ENCODE data around the gene SAFB.

SAFB gene

DNA sequence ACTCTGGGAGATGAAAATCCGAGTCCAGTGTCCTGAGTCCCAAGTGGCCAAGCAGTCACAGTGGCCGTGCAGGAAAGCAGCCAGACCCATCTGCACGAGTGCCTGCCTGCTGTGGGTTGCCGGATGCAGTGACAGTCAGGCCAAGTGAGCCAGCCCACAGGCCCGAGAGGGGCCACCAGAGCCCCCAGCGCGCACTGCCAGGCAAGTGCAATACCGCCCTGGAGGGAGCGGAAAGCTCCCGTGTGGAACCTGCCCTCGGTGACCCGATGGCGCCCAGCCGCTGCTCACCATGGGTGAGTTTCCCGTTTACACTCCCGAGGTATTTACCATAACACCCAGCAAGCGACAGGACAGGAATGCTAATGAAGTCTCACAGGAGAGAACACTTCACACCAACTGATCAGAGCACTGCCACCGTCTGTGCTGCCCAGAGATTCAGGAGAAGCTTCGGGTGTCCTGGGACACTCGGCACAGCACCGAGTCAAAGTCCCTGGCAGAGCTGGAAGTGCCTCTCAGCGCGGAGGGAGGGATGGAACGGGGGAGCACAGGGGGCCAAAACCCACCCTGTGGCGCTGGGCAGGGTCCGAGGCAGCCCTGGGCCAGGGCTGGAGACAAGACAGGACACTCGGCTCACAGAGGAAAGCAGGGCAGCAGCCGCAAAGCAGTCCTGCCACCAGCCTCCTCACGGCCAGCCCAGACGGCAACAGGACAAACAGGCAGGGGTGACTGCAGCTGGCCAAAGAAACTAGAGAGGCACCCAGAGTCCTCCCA lies 33.8 kb upstream of the SAFB start:
- H3K9ac ChIP-seq (ENCODE audit: low read length): no peak overlapping the region
- H3K36me3 ChIP-seq (ENCODE audit: control insufficient read depth, insufficient read depth, low read length): peaks cover 51% of the 10 kb centered on the region
- H3K4me3 ChIP-seq (ENCODE audit: low read length): no peak overlapping the region
- H3K4me1 ChIP-seq (ENCODE audit: control insufficient read depth, insufficient read depth, low read length): peaks cover 16% of the 10 kb centered on the region
- no peaks in the 10 kb centered on the region for H3K27me3 ChIP-seq (ENCODE audit: control insufficient read depth, insufficient read depth, low read length)
- no peak overlapping the region for H3K27ac ChIP-seq (ENCODE audit: low read depth, low read length)

DNA sequence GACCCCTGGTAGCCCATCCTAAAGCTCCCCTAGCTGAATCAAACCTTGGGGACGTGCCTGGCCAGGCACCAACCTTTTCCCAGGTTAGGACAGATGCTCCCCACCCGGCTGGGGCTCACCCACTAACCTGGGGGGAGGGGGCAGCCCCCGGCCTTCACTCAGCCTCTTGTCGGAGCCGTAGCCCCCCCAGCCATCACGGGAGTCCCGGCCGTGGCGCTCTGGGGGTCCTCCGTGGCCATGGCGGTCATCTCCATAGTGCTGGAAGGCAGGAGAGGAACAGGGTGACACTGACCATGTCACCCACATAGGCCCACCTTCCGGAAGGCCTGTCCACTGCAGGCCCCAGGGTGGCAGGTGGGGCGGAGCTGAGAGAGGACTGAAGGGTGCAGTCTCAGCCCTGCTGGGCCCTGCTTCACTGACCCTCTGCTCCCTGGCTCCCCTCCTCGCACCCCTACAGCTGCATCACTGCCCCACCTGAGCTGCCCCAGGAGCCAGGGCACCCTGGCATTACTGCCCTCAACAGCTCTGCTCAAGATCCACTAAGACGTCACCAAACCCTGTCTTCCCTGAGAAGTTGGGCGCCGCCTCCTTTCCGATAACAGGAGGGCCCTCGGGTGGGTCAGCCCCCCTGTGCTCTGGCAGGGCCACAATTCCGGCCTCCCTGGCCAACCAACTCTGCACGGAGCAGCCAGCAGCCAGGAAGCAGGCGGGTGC lies 32.6 kb upstream of the SAFB start:
- peaks cover 63% of the 10 kb centered on the region for H3K36me3 ChIP-seq (ENCODE audit: control insufficient read depth, insufficient read depth, low read length)
- no peak overlapping the region for H3K27ac ChIP-seq (ENCODE audit: low read depth, low read length)
- no peak overlapping the region for H3K9ac ChIP-seq (ENCODE audit: low read length)
- peaks cover 13% of the 10 kb centered on the region for H3K4me1 ChIP-seq (ENCODE audit: control insufficient read depth, insufficient read depth, low read length)
- no peaks in the 10 kb centered on the region for H3K27me3 ChIP-seq (ENCODE audit: control insufficient read depth, insufficient read depth, low read length)
- H3K4me3 ChIP-seq (ENCODE audit: low read length): no peak overlapping the region

DNA sequence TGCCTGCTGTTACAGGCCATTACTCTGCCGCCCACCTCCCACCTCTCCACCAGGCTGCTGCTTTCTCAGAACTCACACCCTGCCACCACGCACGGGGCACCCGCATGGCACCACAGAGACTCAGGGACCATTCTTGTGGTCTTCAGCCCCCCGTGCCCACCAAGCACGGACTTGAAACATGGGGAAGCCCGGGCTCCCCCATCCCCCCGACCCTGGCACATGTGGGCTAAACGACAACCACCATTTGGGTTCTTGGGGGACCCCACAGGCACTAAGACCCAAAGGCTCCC lies 32.1 kb upstream of the SAFB start:
- Histone ChIP-seq H3K36me3 (ENCODE audit: control insufficient read depth, insufficient read depth, low read length) (peaks cover 67% of the 10 kb centered on the region), H3K4me1 (ENCODE audit: control insufficient read depth, insufficient read depth, low read length) (peaks cover 8% of the 10 kb centered on the region), H3K27me3 (ENCODE audit: control insufficient read depth, insufficient read depth, low read length) (no peaks in the 10 kb centered on the region), H3K4me3 (ENCODE audit: low read length) (no peak overlapping the region), H3K27ac (ENCODE audit: low read depth, low read length) (no peak overlapping the region), H3K9ac (ENCODE audit: low read length) (no peak overlapping the region)

DNA sequence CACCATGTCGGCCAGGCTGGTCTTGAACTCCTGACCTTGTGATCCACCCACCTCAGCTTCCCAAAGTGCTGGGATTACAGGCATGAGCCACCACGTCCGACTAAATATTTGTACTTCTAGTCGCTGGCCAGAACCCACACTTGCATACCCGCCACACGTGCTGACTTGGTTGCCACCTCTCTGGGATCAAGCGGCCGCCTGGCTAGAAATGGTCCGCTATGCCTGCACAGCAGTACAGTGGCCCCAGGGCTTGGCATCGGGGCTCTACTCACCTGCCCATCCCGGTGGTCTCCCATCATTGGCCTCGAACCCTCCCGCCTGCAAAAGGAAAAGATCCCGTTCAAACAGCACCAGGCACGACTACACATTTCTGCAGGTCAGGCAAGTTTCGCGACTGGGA lies 31.4 kb upstream of the SAFB start:
- Histone ChIP-seq H3K4me3 (ENCODE audit: low read length) (no peak overlapping the region), H3K27ac (ENCODE audit: low read depth, low read length) (no peak overlapping the region), H3K36me3 (ENCODE audit: control insufficient read depth, insufficient read depth, low read length) (peaks cover 68% of the 10 kb centered on the region), H3K4me1 (ENCODE audit: control insufficient read depth, insufficient read depth, low read length) (peaks cover 2% of the 10 kb centered on the region), H3K27me3 (ENCODE audit: control insufficient read depth, insufficient read depth, low read length) (no peaks in the 10 kb centered on the region), H3K9ac (ENCODE audit: low read length) (no peak overlapping the region)

DNA sequence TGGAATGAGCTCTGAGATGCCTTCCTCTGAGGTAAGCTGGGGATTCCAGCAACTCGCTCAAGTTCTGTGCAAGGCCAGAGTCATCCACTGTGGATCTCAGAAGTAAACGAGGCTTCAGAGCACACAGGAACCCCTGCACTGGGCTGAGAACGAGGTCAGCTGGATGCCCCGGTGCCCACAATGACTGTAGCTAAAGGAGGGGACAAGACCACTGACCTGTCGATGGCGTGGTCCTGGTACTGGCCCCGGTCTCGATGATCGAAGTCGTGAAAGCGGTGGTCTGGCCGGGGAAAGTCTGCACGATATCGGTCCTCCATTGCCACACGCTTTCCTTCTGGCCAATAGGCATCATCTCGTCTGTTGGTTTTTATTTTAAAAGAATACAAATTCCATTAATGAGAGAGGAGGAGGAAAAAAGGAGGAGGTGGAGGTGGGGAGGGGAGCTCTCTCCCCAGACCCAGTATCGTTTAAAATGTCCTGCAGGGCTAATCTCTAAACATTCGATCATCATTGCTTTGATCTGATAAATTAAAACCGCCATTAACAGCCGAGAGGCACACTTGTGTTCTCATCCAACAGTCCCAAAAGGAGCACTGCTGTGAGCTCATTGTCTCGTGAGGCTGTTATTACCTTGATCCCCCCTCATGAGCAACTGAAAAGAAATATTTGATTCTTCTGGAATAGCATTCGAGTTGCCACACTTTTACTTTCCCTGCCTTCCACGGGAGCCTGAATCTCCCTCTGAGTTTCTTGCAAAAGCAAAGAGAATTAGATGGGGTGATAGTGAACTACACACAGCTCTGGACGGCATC lies 30.1 kb upstream of the SAFB start:
- Histone ChIP-seq H3K36me3 (ENCODE audit: control insufficient read depth, insufficient read depth, low read length) (peaks cover 70% of the 10 kb centered on the region), H3K4me3 (ENCODE audit: low read length) (no peak overlapping the region), H3K27ac (ENCODE audit: low read depth, low read length) (no peak overlapping the region), H3K27me3 (ENCODE audit: control insufficient read depth, insufficient read depth, low read length) (no peaks in the 10 kb centered on the region), H3K9ac (ENCODE audit: low read length) (no peak overlapping the region), H3K4me1 (ENCODE audit: control insufficient read depth, insufficient read depth, low read length) (no peaks in the 10 kb centered on the region)

DNA sequence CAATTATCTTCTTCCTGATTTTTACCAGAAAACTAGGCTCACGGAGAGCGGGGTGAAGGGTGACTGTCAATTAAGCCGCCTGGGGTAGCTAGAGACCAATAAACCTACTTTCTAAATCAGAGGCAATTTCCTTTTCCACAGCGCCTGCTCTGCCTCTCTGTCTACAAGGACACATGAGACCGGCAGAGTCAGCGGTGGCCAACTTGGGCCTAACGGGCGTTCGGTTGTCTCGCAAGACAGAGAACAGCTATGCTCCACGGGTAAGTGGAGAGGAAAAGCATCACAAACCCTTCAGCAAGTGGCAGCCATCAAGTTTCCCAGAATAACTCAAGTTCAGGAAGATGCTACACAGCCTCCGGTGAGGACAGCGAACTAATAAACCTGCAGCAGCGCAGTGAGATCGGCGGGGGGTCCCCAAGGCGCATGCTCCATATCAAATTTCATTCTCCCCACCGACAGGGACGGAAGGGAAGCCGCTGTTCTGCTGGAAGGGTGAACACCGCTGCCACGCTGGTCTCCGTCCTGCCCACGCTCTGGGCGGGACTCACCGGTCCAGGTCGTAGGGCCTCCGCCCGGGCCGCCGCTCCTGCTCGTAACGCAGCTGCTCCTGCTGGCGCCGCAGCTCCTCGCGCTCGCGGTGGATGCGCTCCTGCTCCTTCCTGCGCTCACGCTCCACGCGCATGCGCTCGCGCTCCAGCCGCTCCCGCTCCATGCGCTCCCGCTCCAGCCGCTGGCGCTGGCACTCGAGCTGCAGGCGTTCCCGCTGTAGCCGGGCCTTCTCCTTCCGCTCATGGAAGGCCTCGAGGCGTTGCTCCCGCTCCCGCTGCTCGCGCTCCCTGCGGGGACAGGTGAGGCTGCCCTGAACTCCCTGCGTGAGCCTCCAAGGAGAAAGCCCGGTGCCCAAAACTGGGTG lies 29.3 kb upstream of the SAFB start:
- no peaks in the 10 kb centered on the region for H3K4me1 ChIP-seq (ENCODE audit: control insufficient read depth, insufficient read depth, low read length)
- H3K36me3 ChIP-seq (ENCODE audit: control insufficient read depth, insufficient read depth, low read length): peaks cover 73% of the 10 kb centered on the region
- H3K27ac ChIP-seq (ENCODE audit: low read depth, low read length): no peak overlapping the region
- no peak overlapping the region for H3K4me3 ChIP-seq (ENCODE audit: low read length)
- H3K9ac ChIP-seq (ENCODE audit: low read length): no peak overlapping the region
- no peaks in the 10 kb centered on the region for H3K27me3 ChIP-seq (ENCODE audit: control insufficient read depth, insufficient read depth, low read length)

DNA sequence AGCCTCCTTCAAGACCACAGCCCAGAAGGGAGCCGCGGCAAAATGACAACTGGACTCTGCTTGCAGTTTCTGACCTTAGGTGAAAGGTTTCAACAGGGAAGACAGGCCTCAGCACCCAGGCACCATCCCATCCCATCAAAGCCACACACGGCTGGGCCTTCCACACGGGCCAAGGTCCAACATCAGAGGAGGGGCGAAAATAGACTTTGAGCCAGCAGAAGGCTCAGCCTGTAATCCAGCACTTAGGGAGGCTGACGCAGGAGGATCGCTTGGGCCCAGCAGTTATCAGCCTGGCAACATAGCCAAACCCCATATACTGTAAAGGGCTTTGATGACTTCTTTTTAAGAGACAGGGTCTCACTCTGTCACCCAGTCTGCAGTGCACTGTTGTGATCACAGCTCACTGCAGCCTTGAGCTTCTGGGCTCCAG lies 28.3 kb upstream of the SAFB start:
- no peaks in the 10 kb centered on the region for H3K27me3 ChIP-seq (ENCODE audit: control insufficient read depth, insufficient read depth, low read length)
- H3K4me1 ChIP-seq (ENCODE audit: control insufficient read depth, insufficient read depth, low read length): no peaks in the 10 kb centered on the region
- no peak overlapping the region for H3K27ac ChIP-seq (ENCODE audit: low read depth, low read length)
- H3K4me3 ChIP-seq (ENCODE audit: low read length): no peak overlapping the region
- peaks cover 82% of the 10 kb centered on the region for H3K36me3 ChIP-seq (ENCODE audit: control insufficient read depth, insufficient read depth, low read length)
- H3K9ac ChIP-seq (ENCODE audit: low read length): no peak overlapping the region

DNA sequence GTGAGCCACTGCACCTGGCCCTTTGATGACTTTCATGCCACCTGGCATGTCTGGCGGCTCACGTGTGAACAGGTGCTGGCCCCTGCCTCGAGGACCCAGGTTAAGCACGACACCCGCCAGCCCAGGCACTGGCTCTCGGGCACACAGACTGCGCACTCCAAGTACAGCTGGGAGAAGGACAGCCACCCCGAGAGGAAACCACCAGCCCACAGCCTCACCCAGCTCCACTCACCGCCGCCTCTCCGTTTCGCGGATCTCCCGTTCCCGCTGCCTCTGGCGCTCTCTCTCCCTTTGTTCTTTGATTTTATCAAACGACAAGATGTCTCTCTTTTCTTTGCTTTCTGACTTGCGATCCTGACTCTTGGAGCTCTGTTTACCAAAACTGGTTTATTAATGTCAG lies 27.8 kb upstream of the SAFB start:
- no peak overlapping the region for H3K27ac ChIP-seq (ENCODE audit: low read depth, low read length)
- no peak overlapping the region for H3K9ac ChIP-seq (ENCODE audit: low read length)
- no peak overlapping the region for H3K4me3 ChIP-seq (ENCODE audit: low read length)
- peaks cover 86% of the 10 kb centered on the region for H3K36me3 ChIP-seq (ENCODE audit: control insufficient read depth, insufficient read depth, low read length)
- no peaks in the 10 kb centered on the region for H3K4me1 ChIP-seq (ENCODE audit: control insufficient read depth, insufficient read depth, low read length)
- H3K27me3 ChIP-seq (ENCODE audit: control insufficient read depth, insufficient read depth, low read length): no peaks in the 10 kb centered on the region

DNA sequence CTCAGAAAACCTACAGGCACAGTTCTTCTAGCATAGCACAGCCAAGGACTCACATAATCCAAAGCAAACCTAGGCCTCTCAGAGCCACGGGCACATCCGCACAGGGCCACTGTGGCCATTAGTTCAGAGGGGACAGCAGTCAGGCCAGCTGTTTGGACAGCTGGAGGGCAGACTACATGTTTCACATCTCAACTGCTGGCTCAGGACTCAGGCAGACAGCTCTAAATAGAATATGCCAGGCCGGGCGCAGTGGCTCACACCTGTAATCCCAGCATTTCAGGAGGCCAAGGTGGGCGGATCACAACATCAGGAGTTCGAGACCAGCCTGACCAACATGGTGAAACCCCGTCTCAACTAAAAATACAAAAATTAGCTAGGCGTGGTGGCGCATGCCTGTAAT lies 27.1 kb upstream of the SAFB start:
- Histone ChIP-seq H3K9ac (ENCODE audit: low read length) (no peak overlapping the region), H3K4me3 (ENCODE audit: low read length) (no peak overlapping the region), H3K27ac (ENCODE audit: low read depth, low read length) (no peak overlapping the region), H3K36me3 (ENCODE audit: control insufficient read depth, insufficient read depth, low read length) (peaks cover 83% of the 10 kb centered on the region), H3K4me1 (ENCODE audit: control insufficient read depth, insufficient read depth, low read length) (no peaks in the 10 kb centered on the region), H3K27me3 (ENCODE audit: control insufficient read depth, insufficient read depth, low read length) (no peaks in the 10 kb centered on the region)

DNA sequence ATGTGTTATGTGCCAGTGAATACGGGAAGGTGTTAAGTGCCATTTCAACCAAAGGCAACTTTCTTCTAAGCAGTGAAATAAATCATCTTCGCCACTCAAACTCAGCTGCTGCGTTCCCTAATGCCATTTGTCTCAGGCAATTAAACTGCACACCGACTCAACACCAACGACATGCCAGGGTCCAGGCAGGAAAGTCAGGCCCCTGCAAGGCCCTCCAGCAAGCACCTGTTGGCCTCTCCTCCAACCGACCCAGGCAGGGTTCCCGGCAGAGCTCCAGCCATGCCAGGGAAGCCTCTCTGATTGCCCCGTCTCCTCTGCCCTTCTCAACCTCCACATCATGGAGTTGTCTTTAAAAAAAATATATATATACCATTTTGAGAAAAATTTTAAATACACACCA lies 22.1 kb upstream of the SAFB start:
- Histone ChIP-seq H3K27me3 (ENCODE audit: control insufficient read depth, insufficient read depth, low read length) (no peaks in the 10 kb centered on the region), H3K36me3 (ENCODE audit: control insufficient read depth, insufficient read depth, low read length) (peaks cover 49% of the 10 kb centered on the region), H3K4me3 (ENCODE audit: low read length) (no peak overlapping the region), H3K9ac (ENCODE audit: low read length) (no peak overlapping the region), H3K4me1 (ENCODE audit: control insufficient read depth, insufficient read depth, low read length) (no peaks in the 10 kb centered on the region), H3K27ac (ENCODE audit: low read depth, low read length) (no peak overlapping the region)

DNA sequence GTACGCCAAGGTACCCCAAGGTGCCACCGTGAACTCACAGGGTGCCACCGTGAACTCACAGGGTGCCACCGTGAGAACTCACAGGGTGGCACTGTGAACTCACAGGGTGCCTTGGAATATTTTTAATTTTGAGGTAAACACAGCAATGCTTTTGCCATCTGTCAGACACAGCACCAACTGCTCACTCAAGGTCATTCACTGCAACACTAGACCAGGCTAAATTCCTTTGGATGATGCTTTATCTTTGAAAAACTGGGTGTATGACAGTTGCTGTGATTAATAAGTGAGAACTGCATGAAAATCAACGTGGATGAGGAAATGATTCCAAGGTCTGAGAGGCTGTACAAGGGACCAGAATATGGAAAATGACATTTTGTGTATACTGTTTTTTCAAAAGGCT lies 19.3 kb upstream of the SAFB start:
- H3K27ac ChIP-seq (ENCODE audit: low read depth, low read length): no peak overlapping the region
- H3K36me3 ChIP-seq (ENCODE audit: control insufficient read depth, insufficient read depth, low read length): peaks cover 42% of the 10 kb centered on the region
- H3K27me3 ChIP-seq (ENCODE audit: control insufficient read depth, insufficient read depth, low read length): no peaks in the 10 kb centered on the region
- no peak overlapping the region for H3K4me3 ChIP-seq (ENCODE audit: low read length)
- no peak overlapping the region for H3K9ac ChIP-seq (ENCODE audit: low read length)
- H3K4me1 ChIP-seq (ENCODE audit: control insufficient read depth, insufficient read depth, low read length): no peaks in the 10 kb centered on the region

DNA sequence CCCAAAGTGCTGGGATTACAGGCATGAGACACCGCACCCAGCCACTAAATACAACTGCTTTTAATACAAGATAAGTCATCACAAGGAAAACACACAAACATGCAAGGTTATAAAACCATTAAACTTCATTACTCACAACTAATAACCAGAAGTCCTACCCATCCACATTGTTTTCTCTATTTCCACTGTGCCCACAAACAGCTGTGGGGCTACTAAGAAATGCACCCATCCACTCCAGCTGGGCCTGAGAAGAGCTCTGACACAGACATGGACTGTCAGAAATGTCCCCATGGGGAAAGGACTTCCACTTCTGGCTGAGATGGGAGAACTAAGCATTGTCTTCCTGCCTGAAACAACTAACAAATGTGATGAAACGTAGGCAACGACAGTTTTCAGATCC lies 17.5 kb upstream of the SAFB start:
- H3K4me3 ChIP-seq (ENCODE audit: low read length): no peak overlapping the region
- no peaks in the 10 kb centered on the region for H3K27me3 ChIP-seq (ENCODE audit: control insufficient read depth, insufficient read depth, low read length)
- H3K27ac ChIP-seq (ENCODE audit: low read depth, low read length): no peak overlapping the region
- H3K36me3 ChIP-seq (ENCODE audit: control insufficient read depth, insufficient read depth, low read length): peaks cover 29% of the 10 kb centered on the region
- H3K4me1 ChIP-seq (ENCODE audit: control insufficient read depth, insufficient read depth, low read length): no peaks in the 10 kb centered on the region
- no peak overlapping the region for H3K9ac ChIP-seq (ENCODE audit: low read length)

Data from rectal smooth muscle tissue (tissue), 1 donor.